NCI-H1417 treated with DMSO at 0.1 percent for 48 hours (cell line): Measurements from ENCODE around the gene DEAF1.
"Not testable (repeated sequence)": the region's sequence is repeated elsewhere in the genome, so short reads cannot be mapped to it uniquely, and the experiment has no call there.

ENCODE experiments used
- DNase-seq: peaks from one replicate; lab custom pipeline; 2025; lab: John Stamatoyannopoulos, UW

Gene DEAF1

DNA sequence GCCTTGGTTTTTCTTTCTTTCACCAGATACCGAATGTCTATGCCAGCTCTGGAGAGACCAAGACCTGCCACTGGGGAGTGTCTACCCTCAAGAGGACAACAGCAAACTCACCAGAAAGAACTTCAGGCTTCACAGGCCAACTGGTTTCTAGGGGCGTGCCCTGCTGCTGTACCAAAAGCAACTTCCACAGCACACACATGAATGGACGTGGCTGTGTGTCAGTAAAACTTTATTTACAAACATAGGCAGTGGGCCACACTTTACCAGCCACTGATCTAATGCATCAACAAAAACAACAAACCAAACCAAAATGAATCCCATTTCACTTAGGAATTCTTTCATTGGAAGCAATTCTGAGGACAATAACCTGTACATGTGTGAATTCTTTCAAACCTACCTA is 16.7 kb downstream of the DEAF1 start:
- DNase-seq = no peak

DNA sequence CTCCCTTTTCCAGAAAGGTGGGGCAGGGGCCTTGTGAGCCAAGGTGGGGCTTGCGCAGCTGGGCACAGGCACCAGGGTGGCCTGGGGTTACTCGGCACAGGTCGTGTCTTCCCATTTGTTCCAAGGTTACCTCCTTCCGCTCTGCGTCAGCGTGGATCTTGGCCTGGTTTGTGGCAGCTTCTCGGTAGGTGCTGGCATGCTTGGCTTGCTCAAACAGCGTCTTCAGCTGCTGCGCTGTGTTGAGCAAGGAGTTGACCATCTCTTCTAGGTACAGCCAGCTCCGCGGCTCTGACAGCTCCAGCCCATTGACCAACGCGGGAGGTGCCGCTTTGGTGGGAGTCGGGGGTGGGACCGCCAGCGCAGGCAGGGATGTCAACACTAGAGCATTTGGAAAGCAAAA is 20.6 kb downstream of the DEAF1 start:
- DNase-seq = no peak

DNA sequence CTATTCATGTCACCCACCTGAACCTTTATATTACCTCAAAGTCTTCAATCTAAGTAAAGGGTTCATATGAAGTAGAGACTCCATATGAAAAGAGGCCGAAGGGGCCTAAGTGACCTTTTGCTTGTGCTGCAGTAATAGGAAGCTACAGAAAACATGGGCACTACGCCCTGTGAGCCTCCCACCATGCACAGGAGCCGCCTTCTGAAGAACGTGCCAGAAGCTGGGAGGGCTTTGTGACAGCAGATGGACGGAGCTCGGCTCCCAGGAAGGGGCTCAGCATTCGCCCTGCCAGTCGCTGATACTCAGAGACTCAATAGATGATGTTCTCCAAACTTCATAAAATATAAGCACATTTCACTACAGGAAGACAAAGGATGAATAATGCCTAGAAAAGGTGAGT is 21.2 kb downstream of the DEAF1 start:
- DNase-seq = no peak

GRCh38 chr11:665704-666281 is 29.2 kb downstream of the DEAF1 start:
- DNase-seq = no peak

DNA sequence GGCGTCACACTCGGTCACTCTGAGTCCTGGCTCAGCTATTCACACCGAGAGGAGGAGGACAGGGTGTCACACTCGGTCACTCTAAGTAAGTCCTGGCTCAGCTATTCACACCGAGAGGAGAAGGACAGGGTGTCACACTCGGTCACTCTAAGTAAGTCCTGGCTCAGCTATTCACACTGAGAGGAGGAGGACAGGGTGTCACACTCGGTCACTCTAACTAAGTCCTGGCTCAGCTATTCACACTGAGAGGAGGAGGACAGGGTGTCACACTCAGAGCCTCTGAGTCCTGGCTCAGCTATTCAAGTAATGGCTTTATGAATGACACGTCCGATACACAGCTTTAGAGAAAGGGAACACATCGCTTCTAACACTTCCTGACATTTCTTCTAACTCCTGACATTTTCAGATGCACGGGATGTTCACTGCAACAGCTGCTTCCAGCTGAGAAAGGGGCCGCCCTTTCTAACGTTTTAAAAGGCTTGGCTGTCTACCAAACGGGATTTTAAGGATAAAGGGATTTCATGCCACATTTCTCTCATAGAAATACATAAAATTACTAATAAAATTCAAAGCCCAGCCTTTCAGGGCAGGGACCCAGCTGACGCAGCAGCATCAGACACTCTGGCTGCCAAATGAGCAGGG is 29.8 kb downstream of the DEAF1 start:
- DNase-seq = no peak

DNA sequence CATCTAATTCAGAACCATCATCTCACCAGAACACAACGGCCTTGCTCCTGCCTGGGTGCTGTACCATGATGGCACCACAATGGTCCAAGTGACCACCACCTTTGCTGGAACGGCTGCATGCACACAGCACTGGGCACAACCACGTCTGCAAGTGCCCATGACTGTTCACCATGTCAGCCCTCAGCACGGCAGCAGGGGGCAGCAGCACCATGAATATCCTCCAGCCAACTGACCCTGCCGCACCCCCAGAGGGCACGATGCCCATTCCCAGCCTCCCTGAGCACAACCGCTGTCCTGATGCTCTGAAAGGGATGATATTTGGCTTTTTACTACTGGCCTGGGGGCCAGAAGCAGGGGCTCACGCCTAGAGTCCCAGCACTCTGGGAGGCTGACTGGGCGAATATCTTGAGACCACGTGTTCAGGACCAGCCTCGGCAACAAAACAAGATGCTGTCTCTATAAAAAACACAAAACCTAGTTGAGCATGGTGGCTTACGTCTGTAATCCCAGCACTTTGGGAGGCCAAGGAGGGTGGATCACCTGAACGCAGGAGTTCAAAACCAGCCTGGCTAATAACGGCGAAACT is 32.2 kb downstream of the DEAF1 start:
- DNase-seq = no peak

DNA sequence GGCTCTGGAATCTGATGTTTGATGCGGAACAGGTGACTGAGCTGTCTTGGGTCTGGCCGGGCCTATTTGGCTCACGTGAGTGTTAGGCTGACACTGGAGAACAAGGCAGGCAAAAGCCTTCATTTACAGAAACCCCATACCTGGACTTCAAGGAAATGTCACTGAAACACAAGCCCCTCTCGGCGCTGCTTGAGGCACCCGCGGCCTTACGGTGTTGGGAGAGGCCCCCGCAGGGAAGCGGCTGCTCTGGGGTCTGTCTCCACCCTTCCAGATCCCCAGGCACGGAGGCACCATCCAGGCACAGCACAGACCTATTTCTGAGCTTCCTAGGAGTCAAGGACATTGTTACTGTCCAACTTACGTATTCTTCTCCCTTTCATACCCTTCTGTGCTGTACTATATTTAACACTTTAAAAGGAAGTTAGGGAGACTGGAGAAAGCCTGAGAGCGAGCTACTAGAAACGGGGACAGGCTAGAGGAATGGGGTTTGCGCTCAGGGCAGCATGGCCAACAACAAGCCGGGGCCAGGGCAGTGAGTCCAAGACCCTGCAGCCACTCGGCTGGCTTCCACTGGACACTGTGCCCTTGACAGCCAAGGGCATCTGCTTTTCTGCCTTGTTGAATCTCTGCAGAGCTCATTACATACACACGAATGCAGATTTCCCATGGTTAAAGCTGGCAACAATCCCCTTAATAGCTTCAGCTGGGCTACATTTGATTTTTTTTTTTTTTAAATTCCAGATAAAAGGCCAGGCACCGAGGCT is 34.2 kb downstream of the DEAF1 start:
- no peak for DNase-seq

- no peak for DNase-seq
Observed at GRCh38 chr11:660281-660680, 34.7 kb downstream of the DEAF1 start.

GRCh38 chr11:659532-660085 is 35.4 kb downstream of the DEAF1 start:
- DNase-seq = no peak

DNA sequence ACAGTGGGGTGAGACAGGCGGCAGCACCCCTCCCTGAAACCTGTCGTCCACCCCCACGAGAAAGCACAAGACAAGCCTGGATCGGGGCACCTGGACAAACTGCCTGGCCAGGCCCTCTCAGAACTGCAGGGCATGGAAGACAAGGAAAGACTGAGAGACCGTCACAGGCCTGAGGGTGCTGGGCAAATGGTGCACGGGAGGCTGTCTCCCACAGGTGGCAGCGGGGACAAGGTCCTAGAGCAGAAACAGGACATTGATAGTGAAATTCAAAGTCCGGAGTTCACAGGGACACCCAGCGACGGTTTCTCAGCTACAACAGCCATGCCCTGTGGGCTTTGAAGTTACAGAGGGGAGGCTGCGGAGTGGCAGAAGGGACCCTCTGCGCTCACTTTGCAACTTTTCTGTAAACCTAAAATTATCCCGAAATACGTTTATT is 37.3 kb downstream of the DEAF1 start:
- DNase-seq = no peak

DNA sequence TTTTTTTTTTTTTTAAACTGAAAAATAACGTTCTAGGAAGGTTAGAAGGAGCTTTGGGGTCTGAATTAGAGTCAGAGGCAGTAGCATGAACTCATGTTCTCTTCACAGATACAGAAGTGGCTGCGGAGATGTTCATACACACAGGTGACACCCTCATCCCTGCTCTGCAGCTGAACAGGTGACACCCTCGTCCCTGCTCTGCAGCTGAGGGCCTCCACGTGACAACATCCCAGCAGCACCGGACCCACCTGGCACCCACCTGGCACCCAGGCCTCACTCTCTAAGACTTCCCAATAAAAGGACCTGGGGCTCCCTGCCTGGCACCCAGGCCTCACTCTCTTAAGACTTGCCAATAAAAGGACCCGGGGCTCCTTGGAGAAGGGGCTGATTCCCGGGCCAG is 38.2 kb downstream of the DEAF1 start:
- DNase-seq = no peak

DNA sequence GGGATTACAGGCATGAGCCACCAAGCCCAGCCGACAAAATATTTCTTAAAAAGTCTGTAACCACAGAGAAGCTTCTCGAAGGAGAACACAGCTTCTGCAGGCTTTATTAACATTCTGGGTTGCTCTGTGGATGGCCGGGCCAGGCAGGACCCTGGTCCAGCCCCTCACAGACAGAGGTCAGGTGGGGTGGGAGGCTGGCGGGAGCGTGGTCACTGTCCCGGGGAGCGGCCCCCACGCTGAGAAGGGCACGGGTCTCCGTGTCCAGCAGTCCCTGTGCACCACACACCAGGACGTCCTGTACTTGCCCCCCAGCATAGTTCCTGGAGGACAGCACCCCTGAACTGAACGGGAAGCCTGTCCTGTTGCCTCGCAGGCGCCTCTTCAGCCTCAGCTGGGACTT is 38.6 kb downstream of the DEAF1 start:
- no peak for DNase-seq

DNA sequence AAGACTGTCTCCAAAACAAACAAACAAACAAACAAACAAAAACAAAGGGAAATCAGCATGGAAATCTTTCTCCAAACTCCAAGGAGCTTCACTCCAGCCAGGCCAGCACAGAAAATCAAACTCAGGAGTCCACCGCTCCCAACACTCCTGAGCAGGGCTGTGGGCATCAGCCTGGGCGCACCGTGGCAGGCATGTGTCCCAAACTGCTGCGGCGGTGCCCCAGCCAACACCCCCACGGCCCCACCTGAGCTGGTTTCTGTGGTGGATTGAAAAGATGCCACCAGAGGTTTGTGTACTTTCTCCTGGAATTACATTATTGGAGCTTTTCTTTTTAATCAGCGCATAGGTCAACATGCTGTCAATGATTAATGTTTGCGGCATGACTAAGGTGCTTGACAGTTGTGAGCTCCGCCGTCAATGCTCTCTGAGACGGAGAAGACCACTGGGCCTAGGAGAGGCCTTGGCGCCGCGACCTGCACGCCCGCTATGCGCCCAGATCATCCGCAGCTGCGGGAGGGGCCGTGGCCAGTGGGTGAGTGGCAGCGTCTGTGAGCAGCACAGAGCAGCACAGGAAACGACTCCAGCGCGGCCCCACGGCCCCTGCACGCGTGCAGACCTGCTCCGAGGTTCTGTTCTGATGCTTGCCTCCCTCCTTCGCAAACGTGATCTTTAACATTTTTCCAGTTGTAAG is 39.8 kb downstream of the DEAF1 start:
- no peak for DNase-seq

DNA sequence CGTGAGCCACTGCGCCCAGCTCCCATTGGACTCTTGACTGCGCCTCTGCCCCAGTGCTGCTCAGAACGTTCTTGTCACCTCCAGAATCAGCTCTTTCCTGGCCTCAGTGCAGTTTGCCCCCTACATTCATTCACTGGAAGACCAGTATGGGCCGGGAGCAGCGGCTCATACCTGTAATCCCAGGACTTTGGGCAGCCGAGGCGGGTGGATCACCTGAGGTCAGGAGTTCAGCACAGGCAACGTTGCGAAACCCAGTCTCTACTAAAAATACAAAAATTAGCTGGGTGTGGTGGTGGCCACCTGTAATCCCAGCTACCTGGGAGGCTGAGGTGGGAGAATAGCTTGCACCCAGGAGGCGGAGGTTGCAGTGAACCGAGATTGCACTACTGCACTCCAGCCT is 40.6 kb downstream of the DEAF1 start:
- DNase-seq = not testable (repeated sequence)

DNA sequence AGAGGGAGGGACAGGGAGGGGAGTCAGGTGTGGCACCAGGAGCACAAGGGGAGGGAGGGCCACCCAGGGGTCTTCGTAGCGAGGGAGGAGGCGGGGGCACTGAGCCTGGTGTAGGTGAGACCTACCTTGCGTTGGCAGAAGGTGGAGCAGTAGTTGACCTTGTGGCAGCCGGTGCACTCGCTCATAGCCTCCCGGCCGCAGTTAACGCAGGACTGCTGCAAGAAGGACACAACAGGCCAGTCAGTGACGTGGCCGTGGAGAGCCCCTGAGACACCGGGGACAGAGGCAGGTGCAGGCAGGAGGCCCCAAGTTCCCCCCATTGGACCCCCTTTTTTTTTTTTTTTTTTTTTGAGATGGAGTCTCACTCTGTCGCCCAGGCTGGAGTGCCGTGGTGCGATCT is 41.2 kb downstream of the DEAF1 start:
- DNase-seq = no peak

GRCh38 chr11:653136-653535 is 41.9 kb downstream of the DEAF1 start:
- not testable (repeated sequence) for DNase-seq

DNA sequence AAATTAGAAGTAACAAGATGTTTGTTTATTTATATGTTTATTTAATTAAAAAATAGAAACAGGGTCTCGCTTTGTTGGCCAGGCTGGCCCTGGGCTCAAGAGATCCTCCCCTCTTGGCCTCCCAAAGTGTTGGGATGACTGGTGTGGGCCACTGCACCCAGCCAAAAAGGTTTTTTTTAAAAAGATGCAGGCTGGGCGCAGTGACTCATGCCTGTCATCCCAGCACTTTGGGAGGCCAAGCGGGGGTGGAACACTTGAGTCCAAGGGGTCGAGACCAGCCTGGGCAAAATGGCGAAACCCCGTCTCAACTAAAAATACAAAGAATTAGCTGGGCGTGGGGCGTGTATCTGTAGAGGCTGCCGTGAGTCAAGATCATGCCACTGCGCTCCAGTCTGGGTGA is 44.5 kb downstream of the DEAF1 start:
- no peak for DNase-seq

DNA sequence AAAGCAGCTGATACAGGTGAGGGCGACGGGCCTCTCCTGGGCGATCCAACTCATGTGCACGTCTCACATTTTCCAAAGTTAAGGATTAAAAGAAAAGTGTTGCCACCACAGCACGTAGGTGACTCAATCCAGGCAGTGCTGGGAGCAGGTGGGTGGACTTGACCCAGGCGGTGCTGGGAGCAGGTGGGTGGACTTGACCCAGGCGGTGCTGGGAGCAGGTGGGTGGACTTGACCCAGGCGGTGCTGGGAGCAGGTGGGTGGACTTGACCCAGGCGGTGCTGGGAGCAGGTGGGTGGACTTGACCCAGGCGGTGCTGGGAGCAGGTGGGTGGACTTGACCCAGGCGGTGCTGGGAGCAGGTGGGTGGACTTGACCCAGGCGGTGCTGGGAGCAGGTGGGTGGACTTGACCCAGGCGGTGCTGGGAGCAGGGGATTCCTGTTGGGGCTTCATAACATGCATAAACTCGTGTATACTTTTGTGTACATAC is 47.3 kb downstream of the DEAF1 start:
- DNase-seq = not testable (repeated sequence)

GRCh38 chr11:646214-646613 is 48.8 kb downstream of the DEAF1 start:
- no peak for DNase-seq

GRCh38 chr11:645536-645935 is 49.5 kb downstream of the DEAF1 start:
- DNase-seq = no peak

GRCh38 chr11:643849-644738 is 50.9 kb downstream of the DEAF1 start:
- no peak for DNase-seq
